ENCODE results near the gene FBN3.

Gene FBN3

GRCh38 chr19:8148410-8149260, 757 bp downstream of the FBN3 start:
- DNase-seq (ENCODE audit: low read depth), result no peak

- DNase-seq (ENCODE audit: low read depth), result no peak
Observed at GRCh38 chr19:8148088-8148409, 1.3 kb downstream of the FBN3 start.

- no peak for DNase-seq (ENCODE audit: low read depth)
Observed at GRCh38 chr19:8147582-8147978, 1.8 kb downstream of the FBN3 start.

- DNase-seq (ENCODE audit: low read depth), result no peak
Observed at GRCh38 chr19:8146877-8147581, 2.4 kb downstream of the FBN3 start.

GRCh38 chr19:8144273-8144995, 5.0 kb downstream of the FBN3 start:
- no peak for DNase-seq (ENCODE audit: low read depth)

GRCh38 chr19:8143041-8143440, 6.4 kb downstream of the FBN3 start:
- no peak for DNase-seq (ENCODE audit: low read depth)

- no peak for DNase-seq (ENCODE audit: low read depth)
Observed at GRCh38 chr19:8142513-8142900, 6.9 kb downstream of the FBN3 start.

GRCh38 chr19:8141726-8142512, 7.5 kb downstream of the FBN3 start:
- no peak for DNase-seq (ENCODE audit: low read depth)

GRCh38 chr19:8138201-8138600, 11.2 kb downstream of the FBN3 start:
- no peak for DNase-seq (ENCODE audit: low read depth)

GRCh38 chr19:8137425-8137824, 12.0 kb downstream of the FBN3 start:
- no peak for DNase-seq (ENCODE audit: low read depth)

GRCh38 chr19:8135946-8136618, 13.3 kb downstream of the FBN3 start:
- DNase-seq (ENCODE audit: low read depth), result no peak

GRCh38 chr19:8132858-8133458, 16.4 kb downstream of the FBN3 start:
- DNase-seq (ENCODE audit: low read depth), result no peak

- DNase-seq (ENCODE audit: low read depth), result no peak
Observed at GRCh38 chr19:8131517-8131916, 17.9 kb downstream of the FBN3 start.

- DNase-seq (ENCODE audit: low read depth), result no peak
Observed at GRCh38 chr19:8129061-8129618, 20.3 kb downstream of the FBN3 start.

- no peak for DNase-seq (ENCODE audit: low read depth)
Observed at GRCh38 chr19:8128551-8128950, 20.8 kb downstream of the FBN3 start.

GRCh38 chr19:8127311-8127710, 22.1 kb downstream of the FBN3 start:
- DNase-seq (ENCODE audit: low read depth), result no peak

GRCh38 chr19:8126511-8126910, 22.9 kb downstream of the FBN3 start:
- no peak for DNase-seq (ENCODE audit: low read depth)

- DNase-seq (ENCODE audit: low read depth), result no peak
Observed at GRCh38 chr19:8126008-8126407, 23.4 kb downstream of the FBN3 start.

- no peak for DNase-seq (ENCODE audit: low read depth)
Observed at GRCh38 chr19:8123683-8124082, 25.7 kb downstream of the FBN3 start.

- no peak for DNase-seq (ENCODE audit: low read depth)
Observed at GRCh38 chr19:8120636-8121480, 28.5 kb downstream of the FBN3 start.

Measured in stromal cell of bone marrow (primary cell).